Sigmoid colon (tissue), 4 donors: ENCODE results near the gene CSNK1E.

Experiments used
- CTCF ChIP-seq, 4 experiments: fragments of 450-650 bp in 3 of 4; fragments of 200-600 bp in 1 of 4; IDR thresholded peaks; one replicate each; pipeline ENCODE4 v1.5.1; 2016 to 2019; ENCODE audit warnings: antibody characterized with exemption in 4 of 4, mild to moderate bottlenecking in 3 of 4, moderate library complexity in 2 of 4
- EP300 ChIP-seq, 4 donors: sonication (generic); formaldehyde crosslinking; IDR thresholded peaks; one replicate each; pipeline ENCODE4 v1.6.1; 2017; ENCODE audit warnings: antibody characterized with exemption in 4 of 4
- POLR2A ChIP-seq, 2 donors: fragments of 450-650 bp; IDR thresholded peaks; one replicate each; pipeline ENCODE4 v1.6.1; 2016; ENCODE audit warnings: antibody characterized with exemption in 2 of 2, mild to moderate bottlenecking in 2 of 2, moderate library complexity in 2 of 2
- POLR2AphosphoS5 ChIP-seq, 4 donors: sonication (generic); formaldehyde crosslinking; IDR thresholded peaks; one replicate each; pipeline ENCODE4 v1.6.1; 2017; ENCODE audit warnings: antibody characterized with exemption in 4 of 4

GRCh38 chr22:38317995-38318715 lies 922 bp upstream of the CSNK1E start:
- TF ChIP-seq CTCF (IDR thresholded peaks at IDR 0.05) (no peak), POLR2A (IDR thresholded peaks at IDR 0.05) (peak in 1 of 2 donors; percentile 4), POLR2AphosphoS5 (IDR thresholded peaks at IDR 0.05) (peak; percentile 12 to 88 (median 74)), EP300 (IDR thresholded peaks at IDR 0.05) (peak in 1 of 4 donors; percentile 26)
